Left ventricle myocardium inferior (tissue), 1 donor: Measurements from ENCODE around the gene TMEM121B. TPM values are rescaled to one million over a fixed set of nuclear protein-coding genes. Genes with fewer than 3 reads are reported as not detected.

ENCODE experiments used
- DNase-seq: peaks from one replicate; pipeline ENCODE4 v3.0.0-alpha.2; 2020
- H3K27ac ChIP-seq: fragments of 200-600 bp; replicated peaks from 2 replicates; pipeline ENCODE4 v1.8.0; 2021
- H3K27me3 ChIP-seq: fragments of 200-600 bp; 2 replicates; pipeline ENCODE4 v1.8.0; 2021; ENCODE audit warnings: low read depth
- H3K36me3 ChIP-seq: fragments of 200-600 bp; 2 replicates; pipeline ENCODE4 v1.8.0; 2021
- H3K4me1 ChIP-seq: fragments of 200-600 bp; 2 replicates; pipeline ENCODE4 v1.8.0; 2021
- H3K4me3 ChIP-seq: fragments of 200-600 bp; 2 replicates; pipeline ENCODE4 v1.8.0; 2021; ENCODE audit warnings: mild to moderate bottlenecking, moderate library complexity
- H3K9me3 ChIP-seq: fragments of 200-600 bp; replicated peaks from 2 replicates; pipeline ENCODE4 v1.8.0; 2021
- intact Hi-C: fragments of 100-400 bp; cut with micrococcal nuclease; formaldehyde crosslinking; loops from one replicate; pipeline ENCODE4 v1.11.0; 2022
- total RNA-seq: library from RNA; stranded (reverse); fragmentation: NEBNext Ultra II Directional; extraction: Animal tissue kit (Norgen Biotek cat#: 25700); gene quantifications from one replicate; pipeline ENCODE4 v1.2.1, GENCODE V29; 2021
- TF ChIP-seq, protein P1 (sequence below): fragments of 200-600 bp; IDR thresholded peaks from 2 replicates; pipeline ENCODE4 v1.8.0; 2021; ENCODE audit warnings: antibody characterized with exemption, mild to moderate bottlenecking, borderline replicate concordance
- donor health status: DM: no; HTN: yes; CAD: no; lungs with severe emphysema.

Gene TMEM121B
- total RNA-seq, 1 donor from 2014 or later, result 1.5 TPM

DNA sequence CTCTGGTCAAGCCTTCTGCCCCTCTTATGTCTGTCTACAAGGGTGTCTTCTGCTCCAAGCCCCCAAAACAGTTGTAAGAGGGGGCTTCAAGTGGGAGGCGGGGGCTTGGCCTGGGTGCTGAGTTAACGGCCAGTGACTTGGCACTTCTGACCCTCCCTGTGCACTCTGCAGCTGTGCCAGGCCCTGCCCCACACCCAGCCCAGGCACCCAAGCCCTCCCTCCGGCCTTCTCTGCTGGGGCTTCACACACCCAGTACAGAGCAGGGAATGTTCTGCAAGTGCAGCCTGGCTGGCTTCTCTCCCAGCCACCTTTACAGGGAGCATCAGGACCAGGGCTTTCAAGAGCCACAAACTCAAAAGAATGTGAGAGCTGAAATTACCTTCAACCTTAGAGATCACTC lies 3.8 kb downstream of the TMEM121B start:
- TF ChIP-seq, protein P1, sequence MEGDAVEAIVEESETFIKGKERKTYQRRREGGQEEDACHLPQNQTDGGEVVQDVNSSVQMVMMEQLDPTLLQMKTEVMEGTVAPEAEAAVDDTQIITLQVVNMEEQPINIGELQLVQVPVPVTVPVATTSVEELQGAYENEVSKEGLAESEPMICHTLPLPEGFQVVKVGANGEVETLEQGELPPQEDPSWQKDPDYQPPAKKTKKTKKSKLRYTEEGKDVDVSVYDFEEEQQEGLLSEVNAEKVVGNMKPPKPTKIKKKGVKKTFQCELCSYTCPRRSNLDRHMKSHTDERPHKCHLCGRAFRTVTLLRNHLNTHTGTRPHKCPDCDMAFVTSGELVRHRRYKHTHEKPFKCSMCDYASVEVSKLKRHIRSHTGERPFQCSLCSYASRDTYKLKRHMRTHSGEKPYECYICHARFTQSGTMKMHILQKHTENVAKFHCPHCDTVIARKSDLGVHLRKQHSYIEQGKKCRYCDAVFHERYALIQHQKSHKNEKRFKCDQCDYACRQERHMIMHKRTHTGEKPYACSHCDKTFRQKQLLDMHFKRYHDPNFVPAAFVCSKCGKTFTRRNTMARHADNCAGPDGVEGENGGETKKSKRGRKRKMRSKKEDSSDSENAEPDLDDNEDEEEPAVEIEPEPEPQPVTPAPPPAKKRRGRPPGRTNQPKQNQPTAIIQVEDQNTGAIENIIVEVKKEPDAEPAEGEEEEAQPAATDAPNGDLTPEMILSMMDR, result no peak
- Histone ChIP-seq H3K9me3 (no peaks in the 10 kb centered on the region), H3K4me1 (peaks cover 50% of the 10 kb centered on the region), H3K4me3 (no peak overlapping the region), H3K27ac (no peak overlapping the region), H3K27me3 (peaks cover 24% of the 10 kb centered on the region), H3K36me3 (no peaks in the 10 kb centered on the region)
- DNase-seq, result no peak
- intact Hi-C loops, result no loop called here

DNA sequence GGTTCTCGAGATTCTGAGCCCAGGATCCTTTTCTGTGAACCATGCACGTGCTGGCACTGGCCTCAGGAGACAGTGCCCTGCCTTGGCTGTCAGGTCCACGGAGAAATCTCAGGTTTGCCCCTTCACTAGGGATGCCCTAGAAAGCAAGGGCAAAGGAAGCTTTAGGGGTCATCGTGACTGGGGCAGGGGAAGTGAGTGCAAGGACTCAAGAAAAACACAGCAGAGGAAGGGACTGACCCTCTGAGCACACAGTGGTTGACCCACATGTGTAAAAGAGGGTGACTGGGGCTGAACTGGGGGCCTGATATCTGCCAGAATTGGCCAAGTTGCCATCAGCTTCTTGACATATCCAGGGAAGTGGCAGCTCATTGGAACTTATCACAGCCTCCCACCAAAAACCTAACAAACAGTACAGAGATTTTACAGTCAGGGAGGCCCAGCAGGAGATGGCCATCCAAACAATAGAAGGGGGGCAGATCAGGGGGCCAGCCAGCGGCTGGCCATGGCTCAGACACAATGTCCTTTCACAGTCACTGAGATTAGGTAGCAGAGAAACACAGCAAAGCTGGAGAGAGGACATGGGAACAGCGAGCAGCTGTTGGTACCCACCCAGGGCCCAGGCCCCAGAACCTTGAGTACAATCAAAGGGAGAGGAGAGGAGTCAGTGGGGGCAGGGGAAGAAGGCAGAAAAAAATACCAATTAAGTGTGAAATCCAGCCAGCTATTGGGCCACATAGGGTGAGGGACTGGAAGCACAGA lies 4.4 kb downstream of the TMEM121B start:
- intact Hi-C loops, result no loop called here

DNA sequence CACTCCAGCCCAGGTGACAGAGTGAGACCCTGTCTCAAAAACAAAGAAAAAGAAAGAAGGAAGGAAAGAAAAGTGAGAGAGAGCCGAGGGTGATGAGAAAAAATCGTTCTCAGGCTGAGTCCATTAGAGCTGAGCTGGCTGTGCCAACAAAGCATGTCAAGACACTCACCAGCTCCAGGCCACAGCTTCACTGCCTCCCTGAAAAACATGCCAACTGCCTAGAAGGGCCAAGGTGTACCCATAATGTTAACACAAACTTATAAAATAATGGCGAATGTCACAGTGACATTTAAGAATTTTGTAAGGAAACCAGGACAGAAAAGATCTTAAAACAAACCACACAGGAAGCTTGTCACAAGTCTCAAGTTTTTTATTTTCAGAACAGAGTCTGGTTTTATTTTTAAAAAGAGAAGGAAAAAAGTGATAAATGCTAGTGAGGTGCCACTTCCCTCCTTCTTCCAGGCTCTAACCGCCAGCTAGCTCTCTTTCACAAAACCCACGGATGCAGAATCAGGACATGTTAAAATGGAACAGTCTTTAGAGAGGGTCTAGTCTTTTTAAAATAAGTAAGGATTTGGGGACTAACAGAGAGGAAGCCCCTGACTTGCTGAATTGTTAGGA lies 5.1 kb downstream of the TMEM121B start:
- peaks cover 40% of the 10 kb centered on the region for H3K4me1 ChIP-seq
- intact Hi-C loops, result no loop called here

More for the DNA sequence above, 4.4 kb downstream of the TMEM121B start:
- peaks cover 47% of the 10 kb centered on the region for H3K4me1 ChIP-seq
- H3K27me3 ChIP-seq, result peaks cover 18% of the 10 kb centered on the region
- H3K36me3 ChIP-seq, result no peaks in the 10 kb centered on the region
- no peak overlapping the region for H3K4me3 ChIP-seq
- H3K27ac ChIP-seq, result no peak overlapping the region
- TF ChIP-seq, protein P1, result no peak
- H3K9me3 ChIP-seq, result no peaks in the 10 kb centered on the region
- no peak for DNase-seq

DNA sequence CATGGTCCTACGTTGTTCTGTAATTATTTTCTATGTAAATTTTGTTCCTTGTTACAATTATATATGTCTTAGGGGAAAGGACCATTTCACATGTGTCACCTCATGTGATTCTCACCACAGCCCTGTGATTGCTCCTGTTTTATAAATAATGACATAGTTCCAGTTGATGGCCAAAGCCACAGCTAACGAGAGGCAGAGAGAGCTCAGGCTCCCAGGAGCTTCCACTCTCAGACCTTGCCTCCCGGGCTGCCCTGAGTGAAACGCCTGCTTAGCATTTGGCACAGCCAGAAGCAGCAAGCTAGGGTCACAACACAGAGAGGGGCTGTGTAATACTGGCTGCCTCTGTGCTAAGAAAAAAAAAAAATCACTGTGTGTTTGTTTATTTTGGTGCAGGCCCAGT lies 5.9 kb downstream of the TMEM121B start:
- TF ChIP-seq, protein P1, result no peak
- DNase-seq, result no peak
- intact Hi-C loops, result no loop called here

More for the DNA sequence above, 5.1 kb downstream of the TMEM121B start:
- H3K27ac ChIP-seq, result peak overlapping the region; percentile 5
- no peak overlapping the region for H3K4me3 ChIP-seq
- H3K36me3 ChIP-seq, result no peaks in the 10 kb centered on the region
- no peak for DNase-seq
- no peaks in the 10 kb centered on the region for H3K9me3 ChIP-seq
- H3K27me3 ChIP-seq, result peaks cover 11% of the 10 kb centered on the region
- TF ChIP-seq, protein P1, result no peak

DNA sequence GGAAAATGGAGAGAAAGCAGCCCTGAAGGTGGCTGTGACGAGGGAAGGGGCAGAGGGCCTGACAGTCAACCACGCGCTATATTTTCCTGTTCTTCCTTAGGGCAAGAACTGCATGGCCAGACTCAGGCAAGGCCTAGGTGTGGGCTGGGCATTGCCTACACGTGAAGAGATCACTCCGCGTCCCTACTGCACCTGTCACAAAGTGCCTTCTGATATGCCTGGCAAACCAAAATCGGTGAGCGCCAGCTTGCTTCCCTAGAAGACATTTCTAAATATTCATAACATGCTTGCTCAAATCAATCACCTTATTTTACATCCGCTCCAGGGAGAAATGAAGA lies 6.3 kb downstream of the TMEM121B start:
- TF ChIP-seq, protein P1, result no peak
- H3K4me3 ChIP-seq, result no peak overlapping the region
- intact Hi-C loops, result no loop called here
- H3K4me1 ChIP-seq, result peaks cover 35% of the 10 kb centered on the region
- no peaks in the 10 kb centered on the region for H3K9me3 ChIP-seq
- H3K27ac ChIP-seq, result no peak overlapping the region
- peaks cover under 1% of the 10 kb centered on the region for H3K36me3 ChIP-seq
- DNase-seq, result no peak
- peaks cover 5% of the 10 kb centered on the region for H3K27me3 ChIP-seq

More for the DNA sequence above, 5.9 kb downstream of the TMEM121B start:
- Histone ChIP-seq H3K27ac (no peak overlapping the region), H3K36me3 (no peaks in the 10 kb centered on the region), H3K4me3 (no peak overlapping the region), H3K4me1 (peaks cover 35% of the 10 kb centered on the region), H3K27me3 (peaks cover 6% of the 10 kb centered on the region), H3K9me3 (no peaks in the 10 kb centered on the region)
